ENCODE data around the gene BBC3.

DNA sequence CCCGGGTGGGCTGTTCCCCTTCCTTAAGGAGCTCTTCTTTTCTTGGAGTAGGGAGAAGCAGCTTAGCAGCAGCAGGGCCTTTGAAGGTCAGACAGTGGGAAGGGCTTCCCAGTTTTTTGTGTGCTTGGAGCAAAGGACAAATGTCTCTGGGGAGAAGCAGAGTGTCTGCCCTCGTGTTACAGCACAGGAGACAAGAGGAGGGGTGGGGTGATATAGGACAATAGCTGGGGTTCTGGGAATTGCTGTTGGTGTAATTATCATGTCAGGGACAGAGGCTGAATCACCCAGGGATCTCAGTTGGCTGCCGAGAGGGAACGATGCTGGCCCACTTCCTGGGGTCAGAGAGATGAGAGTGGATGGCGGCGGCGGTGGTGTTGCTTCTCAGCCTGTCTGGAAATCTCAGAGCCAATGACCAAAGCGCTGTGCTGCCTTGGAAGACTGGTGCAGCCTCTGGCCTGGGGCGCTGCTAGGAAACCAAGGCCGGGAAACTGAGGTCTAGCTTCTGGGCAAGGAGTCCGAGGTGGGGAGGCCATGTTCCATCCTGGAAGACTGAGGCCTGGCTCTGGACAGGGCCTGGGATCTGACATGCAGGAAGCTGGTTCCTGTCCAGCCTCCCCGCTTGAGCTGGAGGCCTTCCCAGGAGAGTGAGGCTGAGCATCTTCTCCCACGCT, 44.9 kb upstream of the BBC3 start:
- TF ChIP-seq, protein P1, sequence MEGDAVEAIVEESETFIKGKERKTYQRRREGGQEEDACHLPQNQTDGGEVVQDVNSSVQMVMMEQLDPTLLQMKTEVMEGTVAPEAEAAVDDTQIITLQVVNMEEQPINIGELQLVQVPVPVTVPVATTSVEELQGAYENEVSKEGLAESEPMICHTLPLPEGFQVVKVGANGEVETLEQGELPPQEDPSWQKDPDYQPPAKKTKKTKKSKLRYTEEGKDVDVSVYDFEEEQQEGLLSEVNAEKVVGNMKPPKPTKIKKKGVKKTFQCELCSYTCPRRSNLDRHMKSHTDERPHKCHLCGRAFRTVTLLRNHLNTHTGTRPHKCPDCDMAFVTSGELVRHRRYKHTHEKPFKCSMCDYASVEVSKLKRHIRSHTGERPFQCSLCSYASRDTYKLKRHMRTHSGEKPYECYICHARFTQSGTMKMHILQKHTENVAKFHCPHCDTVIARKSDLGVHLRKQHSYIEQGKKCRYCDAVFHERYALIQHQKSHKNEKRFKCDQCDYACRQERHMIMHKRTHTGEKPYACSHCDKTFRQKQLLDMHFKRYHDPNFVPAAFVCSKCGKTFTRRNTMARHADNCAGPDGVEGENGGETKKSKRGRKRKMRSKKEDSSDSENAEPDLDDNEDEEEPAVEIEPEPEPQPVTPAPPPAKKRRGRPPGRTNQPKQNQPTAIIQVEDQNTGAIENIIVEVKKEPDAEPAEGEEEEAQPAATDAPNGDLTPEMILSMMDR (IDR thresholded peaks at IDR 0.05; ENCODE audit: insufficient read depth, low read depth, low read length): no peak
- no peak for TF ChIP-seq EZH2 (IDR thresholded peaks at IDR 0.05; ENCODE audit: insufficient read depth, low read length)
